Measurements from ENCODE around the gene XPNPEP3. TPM values are rescaled to one million over a fixed set of nuclear protein-coding genes. Genes with fewer than 3 reads are reported as not detected.
A peak's percentile ranks its signal among the peaks of the same experiment; 100 is the strongest.

Gene XPNPEP3
- polyA plus RNA-seq, 12 donors: 6.7 to 19.6 (median 14.6) TPM; not detected in 1

DNA sequence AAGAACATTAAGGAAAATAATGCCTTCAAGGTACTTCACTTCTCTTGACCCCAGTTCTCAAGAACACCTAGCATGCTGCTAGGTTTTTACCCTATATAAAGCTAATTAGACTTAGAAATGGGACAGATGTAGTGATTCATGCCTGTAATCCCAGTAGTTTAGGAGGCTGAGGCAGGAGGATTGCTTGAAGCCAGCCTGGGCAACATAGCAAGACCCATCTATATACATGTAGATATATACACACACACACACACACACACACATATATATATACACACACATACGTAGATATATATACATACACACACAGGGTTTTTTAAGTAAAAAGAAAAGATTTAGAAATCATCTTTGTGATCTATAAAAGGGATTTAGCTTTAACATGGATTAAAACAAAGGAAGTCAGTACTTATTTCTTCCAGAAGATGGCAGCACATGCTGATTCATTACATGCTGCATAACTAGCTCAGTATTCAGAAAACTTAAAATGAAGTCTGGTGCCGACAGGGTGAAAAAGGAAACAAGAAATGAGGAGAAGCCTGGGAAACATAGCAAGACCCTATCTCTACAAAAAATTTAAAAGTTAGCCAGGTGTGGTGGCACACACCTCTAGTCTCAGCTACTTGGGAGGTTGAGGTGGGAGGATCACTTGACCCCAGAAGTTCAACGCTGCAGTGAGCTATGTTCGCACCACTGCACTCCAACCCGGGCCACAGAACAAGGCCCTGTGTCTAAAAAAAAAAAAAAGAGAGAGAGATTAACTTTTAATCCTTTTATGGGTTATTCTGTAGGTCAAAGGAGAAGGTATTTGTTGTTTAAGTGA lies 65.7 kb downstream of the XPNPEP3 start:
- DNase-seq: peak; percentile 67

- no peak for DNase-seq
Measured at GRCh38 chr22:40928657-40929056, 71.7 kb downstream of the XPNPEP3 start.

DNA sequence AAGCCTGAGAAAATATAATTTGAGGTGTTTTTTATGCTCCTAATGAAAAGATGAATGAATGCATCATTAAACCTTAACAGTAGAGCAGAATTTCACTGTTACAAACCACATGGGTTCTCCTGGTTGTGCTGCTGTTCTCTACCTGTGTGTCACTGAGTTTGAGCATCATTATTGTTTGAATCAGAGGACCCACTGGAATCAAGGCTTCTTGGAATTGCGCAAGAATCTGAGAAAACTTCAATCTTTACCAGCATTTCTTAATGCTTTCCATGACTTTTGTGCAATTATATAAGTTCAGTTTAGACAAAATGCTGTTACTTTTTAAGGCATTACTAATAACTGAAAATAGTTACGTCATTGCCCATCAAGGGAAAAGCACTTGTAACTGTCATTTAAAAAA lies 75.4 kb downstream of the XPNPEP3 start:
- DNase-seq: no peak

GRCh38 chr22:40939202-40939601 lies 82.3 kb downstream of the XPNPEP3 start:
- DNase-seq: no peak

- DNase-seq: peak; percentile 99
Measured at GRCh38 chr22:40950962-40951794, 94.2 kb downstream of the XPNPEP3 start, which contains the start of gene RBX1. Gene RBX1 (plus strand): TSS chr22:40951378. CDS start chr22:40951399, 21 bp downstream.

- no peak for DNase-seq
Measured at GRCh38 chr22:40951795-40952605, 95.1 kb downstream of the XPNPEP3 start.

- DNase-seq: no peak
Measured at GRCh38 chr22:40953471-40953870, 96.5 kb downstream of the XPNPEP3 start.

- DNase-seq: no peak
Measured at GRCh38 chr22:40954113-40954512, 97.2 kb downstream of the XPNPEP3 start.

- no peak for DNase-seq
Measured at GRCh38 chr22:40955571-40955970, 98.6 kb downstream of the XPNPEP3 start.

GRCh38 chr22:40957601-40958000 lies 100.7 kb downstream of the XPNPEP3 start:
- DNase-seq: no peak

DNA sequence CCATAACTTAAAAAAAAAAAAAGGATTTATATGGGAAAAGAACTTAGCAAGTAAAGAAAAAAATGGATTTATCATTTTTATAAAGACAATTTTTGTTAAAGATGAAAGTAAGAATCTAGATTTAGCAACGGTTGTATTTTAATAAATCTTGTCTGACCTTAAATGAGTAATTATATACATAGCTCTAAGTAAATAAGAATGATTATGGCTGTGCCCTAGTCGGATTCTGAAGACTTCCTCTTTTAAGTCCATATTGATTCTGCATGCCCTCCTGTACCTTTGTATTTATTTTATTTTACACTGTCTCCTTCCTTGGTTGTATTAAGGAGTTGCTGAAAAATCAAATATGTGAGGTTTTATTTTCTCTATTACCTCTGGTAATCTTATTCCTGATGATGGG lies 101.4 kb downstream of the XPNPEP3 start:
- no peak for DNase-seq

GRCh38 chr22:40960145-40960544 lies 103.2 kb downstream of the XPNPEP3 start:
- no peak for DNase-seq

- DNase-seq: no peak
Measured at GRCh38 chr22:40965936-40966725, 109.2 kb downstream of the XPNPEP3 start.

- no peak for DNase-seq
Measured at GRCh38 chr22:40966726-40967085, 109.8 kb downstream of the XPNPEP3 start.

GRCh38 chr22:40967111-40967760 lies 110.3 kb downstream of the XPNPEP3 start:
- DNase-seq: no peak

DNA sequence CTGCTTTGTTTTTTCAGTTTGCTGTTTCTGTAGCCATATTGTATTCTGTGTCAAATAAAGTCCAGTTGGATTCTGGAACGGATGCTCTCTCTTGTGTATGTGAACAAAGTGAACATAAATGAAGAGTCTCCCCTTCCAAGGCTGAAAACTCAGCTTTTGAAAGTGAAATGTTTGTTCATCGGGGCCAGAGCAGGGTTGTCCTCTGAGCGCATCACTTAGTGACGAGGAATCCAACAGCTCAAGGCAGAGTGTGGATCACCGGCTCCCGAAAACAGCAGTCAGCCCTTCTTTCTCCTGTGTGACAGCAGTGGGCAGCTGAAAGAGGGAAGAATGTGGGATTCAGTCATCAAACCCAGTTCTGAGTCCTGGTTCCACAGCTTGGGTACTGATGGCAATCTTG lies 115.6 kb downstream of the XPNPEP3 start:
- no peak for DNase-seq

GRCh38 chr22:40973144-40973543 lies 116.2 kb downstream of the XPNPEP3 start:
- DNase-seq: no peak

DNA sequence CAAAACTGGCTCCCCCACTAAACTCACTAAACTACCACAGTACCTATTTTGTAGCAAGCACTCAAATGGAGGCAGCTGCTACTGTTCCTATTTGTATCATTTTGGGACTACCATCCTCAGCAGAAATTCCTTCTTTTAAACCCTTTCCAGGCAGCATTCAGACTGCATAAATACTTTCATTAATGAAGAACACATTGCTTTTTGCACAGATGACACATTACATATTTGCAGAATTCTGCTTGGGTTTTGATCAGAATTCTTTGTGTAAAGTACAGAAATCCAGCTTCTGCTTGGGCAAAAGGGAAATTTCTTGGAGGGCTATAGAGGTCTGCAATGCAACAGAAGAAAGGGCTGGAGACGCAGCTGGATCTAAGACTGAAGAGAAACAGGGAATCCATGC lies 118.4 kb downstream of the XPNPEP3 start:
- no peak for DNase-seq

- DNase-seq: no peak
Measured at GRCh38 chr22:40976866-40977700, 120.1 kb downstream of the XPNPEP3 start.

- no peak for DNase-seq
Measured at GRCh38 chr22:40979198-40979597, 122.2 kb downstream of the XPNPEP3 start.
